H1 (cell line): ENCODE data around the gene GAS6.

Experiments used
- BACH1 ChIP-seq: IDR thresholded peaks from 2 replicates; pipeline ENCODE4 v1.6.1; 2012; ENCODE audit warnings: low read length, improper control_type of control experiment
- CTCF ChIP-seq, 3 experiments: IDR thresholded peaks; 1 replicate in 2 of 3; 2 replicates in 1 of 3; pipeline versions ENCODE4 v1.5.1 to v1.6.1; 2011; ENCODE audit warnings: low read length in 3 of 3, mild to moderate bottlenecking in 3 of 3, inconsistent platforms in 2 of 3, low read depth in 1 of 3, moderate library complexity in 1 of 3; ENCODE audit not compliant: insufficient read depth in 1 of 3; ENCODE audit errors: control extremely low read depth in 1 of 3
- EZH2 ChIP-seq: fragments of 200-600 bp; sonication (generic); IDR thresholded peaks from 2 replicates; pipeline ENCODE4 v1.7.1; 2012; ENCODE audit warnings: low read depth, mild to moderate bottlenecking, moderate library complexity, low read length, inconsistent platforms; ENCODE audit not compliant: severe bottlenecking
- JUN ChIP-seq: IDR thresholded peaks from 2 replicates; pipeline ENCODE4 v1.6.1; 2011; ENCODE audit warnings: low read depth, mild to moderate bottlenecking, improper control_type of control experiment, low read length
- POLR2A ChIP-seq, 2 experiments: IDR thresholded peaks; 1 replicate in 1 of 2; 2 replicates in 1 of 2; pipeline ENCODE4 v1.6.1; 2011; ENCODE audit warnings: low read depth in 2 of 2, low read length in 2 of 2, mild to moderate bottlenecking in 2 of 2; ENCODE audit errors: control extremely low read depth in 1 of 2
- RAD21 ChIP-seq, 2 experiments: IDR thresholded peaks in 1 of 2; conservative IDR thresholded peaks in 1 of 2; 2 replicates each; pipeline ENCODE4 v1.6.1; 2011; ENCODE audit warnings: low read depth in 2 of 2, low read length in 2 of 2, improper control_type of control experiment in 1 of 2, inconsistent platforms in 1 of 2, mild to moderate bottlenecking in 1 of 2, moderate library complexity in 1 of 2
- SP1 ChIP-seq: IDR thresholded peaks from 2 replicates; pipeline ENCODE4 v1.6.1; 2011; ENCODE audit warnings: low read depth, low read length
- TAF1 ChIP-seq: IDR thresholded peaks from 2 replicates; pipeline ENCODE4 v1.6.1; 2011; ENCODE audit warnings: mild to moderate bottlenecking, low read depth, low read length

GRCh38 chr13:113803409-113804016, 60.4 kb downstream of the GAS6 start:
- TF ChIP-seq TAF1 (no peak), SP1 (no peak), BACH1 (no peak), RAD21 (IDR thresholded peaks at IDR 0.05 in 1 of 2, conservative IDR thresholded peaks at IDR 0.05 in 1 of 2; ENCODE audit: low read depth in 2 of 2, low read length in 2 of 2) (no peak), JUN (no peak), EZH2 (no peak), CTCF (IDR thresholded peaks at IDR 0.05; ENCODE audit: control extremely low read depth in 1 of 3, insufficient read depth in 1 of 3, low read depth in 1 of 3, low read length in 3 of 3) (no peak), POLR2A (IDR thresholded peaks at IDR 0.05; ENCODE audit: control extremely low read depth in 1 of 2, low read depth in 2 of 2, low read length in 2 of 2) (no peak)
